Spleen (tissue), 13 donors: ENCODE results near the gene RIOK2. TPM values are rescaled to one million over a fixed set of nuclear protein-coding genes. Genes with fewer than 3 reads are reported as not detected.

Experiments used
- DNase-seq: peaks from one replicate; pipeline ENCODE4 v3.0.0-alpha.2; 2020
- H3K27ac ChIP-seq, 8 donors: fragments of 200-600 bp; sonication (generic) in 7 of 8; 1 replicate in 4 of 8; 2 replicates in 4 of 8; pipeline versions ENCODE4 v1.5.0 to v1.8.0; 2016 to 2021; ENCODE audit warnings: inconsistent platforms in 4 of 8, mild to moderate bottlenecking in 4 of 8, moderate library complexity in 1 of 8
- H3K27me3 ChIP-seq, 7 donors: fragments of 200-600 bp; sonication (generic) in 6 of 7; replicated peaks in 1 of 7; 1 replicate in 4 of 7; 2 replicates in 3 of 7; pipeline versions ENCODE4 v1.5.0 to v1.8.0; 2016 to 2021; ENCODE audit warnings: inconsistent platforms in 3 of 7, mild to moderate bottlenecking in 1 of 7
- H3K36me3 ChIP-seq, 6 donors: fragments of 200-600 bp; sonication (generic) in 5 of 6; 1 replicate in 4 of 6; 2 replicates in 2 of 6; pipeline versions ENCODE4 v1.5.0 to v1.8.0; 2016 to 2021; ENCODE audit warnings: inconsistent platforms in 2 of 6
- H3K4me1 ChIP-seq, 6 donors: fragments of 200-600 bp; sonication (generic) in 5 of 6; 1 replicate in 3 of 6; 2 replicates in 3 of 6; pipeline versions ENCODE4 v1.5.0 to v1.8.0; 2016 to 2021; ENCODE audit warnings: inconsistent platforms in 3 of 6
- H3K4me3 ChIP-seq, 8 donors: fragments of 200-600 bp; sonication (generic) in 7 of 8; 1 replicate in 4 of 8; 2 replicates in 4 of 8; pipeline versions ENCODE4 v1.5.0 to v1.8.0; 2016 to 2021; ENCODE audit warnings: inconsistent platforms in 4 of 8, mild to moderate bottlenecking in 4 of 8, moderate library complexity in 2 of 8
- H3K9me3 ChIP-seq, 8 donors: fragments of 200-600 bp; sonication (generic) in 7 of 8; 1 replicate in 4 of 8; 2 replicates in 4 of 8; pipeline versions ENCODE4 v1.5.0 to v1.8.0; 2016 to 2021; ENCODE audit warnings: inconsistent platforms in 4 of 8
- CTCF ChIP-seq, 11 experiments: fragments of 200-600 bp in 7 of 11; fragments of 450-650 bp in 4 of 11; sonication (generic) in 4 of 11; IDR thresholded peaks in 8 of 11; conservative IDR thresholded peaks in 3 of 11; 1 replicate in 7 of 11; 2 replicates in 4 of 11; pipeline versions ENCODE4 v1.4.0 to v1.8.0; 2016 to 2021; ENCODE audit warnings: antibody characterized with exemption in 11 of 11, inconsistent platforms in 4 of 11, mild to moderate bottlenecking in 1 of 11
- POLR2A ChIP-seq, 3 donors: fragments of 450-650 bp; IDR thresholded peaks; one replicate each; pipeline ENCODE4 v1.5.1; 2017; ENCODE audit warnings: antibody characterized with exemption in 3 of 3, mild to moderate bottlenecking in 1 of 3
- POLR2AphosphoS5 ChIP-seq, 3 donors: sonication (generic); formaldehyde crosslinking; IDR thresholded peaks; one replicate each; pipeline ENCODE4 v1.5.1; 2017; ENCODE audit warnings: antibody characterized with exemption in 3 of 3
- WGBS, 5 donors: extraction: QIAGEN DNeasy Blood & Tissue Kit in 3 of 5; methylation state at CpG; one replicate each; pipeline versions ENCODE4 v1.1.5 to v1.1.7; 2013 to 2018; 5-methylcytosine and 5-hydroxymethylcytosine counted together
- intact Hi-C: fragments of 100-400 bp; cut with DNase I; formaldehyde crosslinking; loops from one replicate; pipeline ENCODE4 v1.15.0; 2023; ENCODE audit warnings: low total_unique reads
- long read RNA-seq, 2 donors: transcript quantifications; one replicate each; lab custom pipeline, GENCODE V29; 2026
- polyA plus RNA-seq, 3 donors: library from polyadenylated mRNA; stranded (reverse); fragments of 200-250 nt; gene quantifications; one replicate each; pipeline ENCODE4 v1.2.1, GENCODE V29; 2013
- total RNA-seq, 7 donors: library from RNA; depleted of rRNA in 3 of 7; stranded (reverse); fragments of >200 nt in 3 of 7; fragmentation: NEBNext Ultra II Directional in 4 of 7; extraction: Animal tissue kit (Norgen Biotek cat#: 25700) in 4 of 7; gene quantifications; one replicate each; pipeline versions ENCODE4 v1.1.0 to v1.2.1, GENCODE V29; 2016 to 2021
- donor health status: healthy with polysubstance abuse.
- donor health status: DM: no; HTN: no; CAD: no; lungs with moderate emphysema.
- donor health status: DM: no; HTN: no; CAD: no.
- donor health status: Bipolar disorder and iron deficiency.
- donor health status: healthy.
- donor health status: DM: no; HTN: no; CAD: no.
- donor health status: DM: yes; HTN: yes; CAD: no.

RIOK2 gene
- total RNA-seq (10 to 100 TPM; 13.9 to 30.0 (median 20.8) TPM), polyA plus RNA-seq (10 to 100 TPM in 1 of 3 donors, 1 to 10 TPM in 2; 8.5 to 10.8 (median 9.3) TPM)
- long read RNA-seq, donor 1, transcript RIOK2-201 (10 exons, 3,922 nt) = major isoform, 5 of 13 reads
- long read RNA-seq, donor 1, partial matches to known transcripts = 5 of 13 reads
- long read RNA-seq, donor 1, other reads (novel, unspliced or antisense) = 0 of 13 reads
- long read RNA-seq, donor 2, transcript RIOK2-201 (10 exons, 3,922 nt) = major isoform, 10 of 12 reads
- long read RNA-seq, donor 2, partial matches to known transcripts = 0 of 12 reads
- long read RNA-seq, donor 2, other reads (novel, unspliced or antisense) = 0 of 12 reads

GRCh38 chr5:97183100-97183929 lies at the start of gene RIOK2:
Gene RIOK2, minus strand, starts transcription at chr5:97183247. Its CDS starts 56 bp downstream, at chr5:97183191.
- intact Hi-C loops = no loop called here
- H3K9me3 ChIP-seq = no peaks in the 10 kb centered on the region
- H3K4me3 ChIP-seq = peak within 1 kb of the TSS; percentile 49 to 84 (median 71)
- H3K36me3 ChIP-seq = peaks cover 0 to 13% (median 9%) of the 10 kb centered on the region in 6 donors
- WGBS, 5 donors = 0% methylated on average over 39 to 44 of the region's 44 CpGs
- peak within 1 kb of the TSS; percentile 78 to 95 (median 90) for H3K27ac ChIP-seq
- no peaks in the 10 kb centered on the region for H3K27me3 ChIP-seq
- TF ChIP-seq POLR2A (IDR thresholded peaks at IDR 0.05) (peak in 1 of 3 donors; percentile 67), CTCF (IDR thresholded peaks at IDR 0.05 in 8 of 11, conservative IDR thresholded peaks at IDR 0.05 in 3 of 11) (peak in 1 of 11 experiments; percentile 19), POLR2AphosphoS5 (IDR thresholded peaks at IDR 0.05) (peak; percentile 81 to 92 (median 90))
- peaks cover 19 to 40% (median 29%) of the 10 kb centered on the region in 6 donors for H3K4me1 ChIP-seq
- peak; percentile 96 for DNase-seq

- H3K4me1 ChIP-seq = peaks cover 0 to 7% (median 0%) of the 10 kb centered on the region in 6 donors
- intact Hi-C loops = no loop called here
- no peaks in the 10 kb centered on the region for H3K36me3 ChIP-seq
- no peak for TF ChIP-seq POLR2AphosphoS5 (IDR thresholded peaks at IDR 0.05)
- peak in 10 of 11 experiments; percentile 27 to 79 (median 68) for TF ChIP-seq CTCF (IDR thresholded peaks at IDR 0.05 in 8 of 11, conservative IDR thresholded peaks at IDR 0.05 in 3 of 11)
- no peak overlapping the region for H3K4me3 ChIP-seq
- H3K9me3 ChIP-seq = peaks cover 0 to 13% (median 5%) of the 10 kb centered on the region in 8 donors
- no peaks in the 10 kb centered on the region for H3K27me3 ChIP-seq
- no peak for DNase-seq
- no peak overlapping the region for H3K27ac ChIP-seq
- WGBS, 5 donors = 2 to 11% (median 2%) methylated on average over 4 of the region's 4 CpGs
These were observed 48.1 kb upstream of the RIOK2 start for GRCh38 chr5:97231025-97231636.

- TF ChIP-seq POLR2AphosphoS5 (IDR thresholded peaks at IDR 0.05) (no peak), POLR2A (IDR thresholded peaks at IDR 0.05) (no peak), CTCF (IDR thresholded peaks at IDR 0.05 in 8 of 11, conservative IDR thresholded peaks at IDR 0.05 in 3 of 11) (no peak)
- Histone ChIP-seq H3K4me3 (no peak overlapping the region), H3K4me1 (peaks cover 0 to 7% (median 0%) of the 10 kb centered on the region in 6 donors), H3K27ac (no peak overlapping the region), H3K36me3 (no peaks in the 10 kb centered on the region), H3K27me3 (no peaks in the 10 kb centered on the region), H3K9me3 (peaks cover 0 to 6% (median 0%) of the 10 kb centered on the region in 8 donors)
- intact Hi-C loops = no loop called here
- WGBS, 5 donors = 53 to 68% (median 65%) methylated on average over 6 of the region's 6 CpGs
- no peak for DNase-seq
These were observed 46.7 kb upstream of the RIOK2 start for GRCh38 chr5:97229688-97230285.
